HEK293T (cell line): ENCODE results near the gene CNNM2.

Source experiments
- ARNT ChIP-seq: fragments of 450-650 bp; IDR thresholded peaks from 2 replicates; pipeline ENCODE4 v1.6.1; 2017; ENCODE audit warnings: mild to moderate bottlenecking
- BHLHE40 ChIP-seq: fragments of 450-650 bp; IDR thresholded peaks from 2 replicates; pipeline ENCODE4 v1.6.1; 2016; ENCODE audit warnings: mild to moderate bottlenecking, moderate library complexity, borderline replicate concordance
- CTBP1 ChIP-seq: fragments of 450-650 bp; IDR thresholded peaks from 2 replicates; pipeline ENCODE4 v1.6.1; 2016; ENCODE audit warnings: borderline replicate concordance
- ELF4 ChIP-seq: fragments of 450-650 bp; IDR thresholded peaks from 2 replicates; pipeline ENCODE4 v1.6.1; 2017; ENCODE audit warnings: antibody characterized with exemption
- FOXA1 ChIP-seq: fragments of 450-650 bp; IDR thresholded peaks from 2 replicates; pipeline ENCODE4 v1.6.1; 2016; ENCODE audit warnings: mild to moderate bottlenecking
- FOXK2 ChIP-seq: fragments of 450-650 bp; IDR thresholded peaks from 2 replicates; pipeline ENCODE4 v1.6.1; 2016; ENCODE audit warnings: mild to moderate bottlenecking
- FOXM1 ChIP-seq: fragments of 450-650 bp; IDR thresholded peaks from 2 replicates; pipeline ENCODE4 v1.6.1; 2017; ENCODE audit warnings: mild to moderate bottlenecking, borderline replicate concordance
- LEF1 ChIP-seq: fragments of 450-650 bp; IDR thresholded peaks from 2 replicates; pipeline ENCODE4 v1.6.1; 2017; ENCODE audit warnings: mild to moderate bottlenecking, borderline replicate concordance
- NFRKB ChIP-seq: fragments of 450-650 bp; IDR thresholded peaks from 2 replicates; pipeline ENCODE4 v1.6.1; 2016; ENCODE audit warnings: mild to moderate bottlenecking, moderate library complexity
- PKNOX1 ChIP-seq: fragments of 450-650 bp; IDR thresholded peaks from 2 replicates; pipeline ENCODE4 v1.6.1; 2016
- SP1 ChIP-seq: fragments of 450-650 bp; IDR thresholded peaks from 2 replicates; pipeline ENCODE4 v1.6.1; 2017
- SUZ12 ChIP-seq: fragments of 450-650 bp; IDR thresholded peaks from 2 replicates; pipeline ENCODE4 v1.6.1; 2016; ENCODE audit warnings: mild to moderate bottlenecking
- TARDBP ChIP-seq: fragments of 450-650 bp; IDR thresholded peaks from 2 replicates; pipeline ENCODE4 v1.6.1; 2016
- ZNF384 ChIP-seq: fragments of 450-650 bp; IDR thresholded peaks from 2 replicates; pipeline ENCODE4 v1.6.1; 2016

- no peak for TF ChIP-seq PKNOX1
- no peak for TF ChIP-seq BHLHE40
- TF ChIP-seq ARNT, result no peak
- no peak for TF ChIP-seq SP1
- TF ChIP-seq ZNF384, result no peak
- no peak for TF ChIP-seq FOXK2
- no peak for TF ChIP-seq SUZ12
- TF ChIP-seq FOXM1, result no peak
- no peak for TF ChIP-seq ELF4
- TF ChIP-seq FOXA1, result no peak
- no peak for TF ChIP-seq LEF1
- TF ChIP-seq NFRKB, result no peak
- TF ChIP-seq CTBP1, result no peak
- TF ChIP-seq TARDBP, result no peak
Observed at GRCh38 chr10:103066141-103067098, 148.3 kb downstream of the CNNM2 start.
